Skin epidermis (tissue), 12 donors: Measurements from ENCODE around the gene SLC46A3.
A peak's percentile ranks its signal among the peaks of the same experiment; 100 is the strongest.
"Not testable (repeated sequence)": the region's sequence is repeated elsewhere in the genome, so short reads cannot be mapped to it uniquely, and the experiment has no call there.

Source experiments
- H3K27ac ChIP-seq, 21 experiments: fragments of 200-600 bp; sonication (generic) in 11 of 21; one replicate each; pipeline ENCODE4 v1.5.0; 2020; ENCODE audit warnings: mild to moderate bottlenecking in 3 of 21, inconsistent platforms in 2 of 21, moderate library complexity in 2 of 21
- H3K4me3 ChIP-seq, 7 experiments: fragments of 200-600 bp; sonication (generic) in 2 of 7; one replicate each; pipeline ENCODE4 v1.5.0; 2020; ENCODE audit warnings: inconsistent platforms in 2 of 7, mild to moderate bottlenecking in 2 of 7, moderate library complexity in 1 of 7

SLC46A3 gene

GRCh38 chr13:28718543-28719226, at the start of gene SLC46A3:
TSS of gene SLC46A3 (minus strand) at chr13:28718970. CDS start at chr13:28717998, 972 bp downstream.
- Histone ChIP-seq H3K27ac (peak within 1 kb of the TSS; percentile 75 to 96 (median 89)), H3K4me3 (peak within 1 kb of the TSS; percentile 46 to 83 (median 64))

- H3K27ac ChIP-seq = no peak overlapping the region
- no peak overlapping the region for H3K4me3 ChIP-seq
Observed at GRCh38 chr13:28763887-28764286, 45.1 kb upstream of the SLC46A3 start.

- no peak overlapping the region for H3K4me3 ChIP-seq
Observed at GRCh38 chr13:28761586-28761985, 42.8 kb upstream of the SLC46A3 start.

GRCh38 chr13:28755546-28755870, 36.7 kb upstream of the SLC46A3 start:
- no peak overlapping the region for H3K4me3 ChIP-seq
- H3K27ac ChIP-seq = peak overlapping the region in 10 of 21 experiments; percentile 39 to 84 (median 74)

More at GRCh38 chr13:28761586-28761985, 42.8 kb upstream of the SLC46A3 start:
- no peak overlapping the region for H3K27ac ChIP-seq

- Histone ChIP-seq H3K27ac (peak overlapping the region in 18 of 21 experiments; percentile 9 to 84 (median 65)), H3K4me3 (peak overlapping the region in 2 of 7 experiments; percentile 10 to 12)
Observed at GRCh38 chr13:28754698-28755545, 36.2 kb upstream of the SLC46A3 start.

- Histone ChIP-seq H3K4me3 (no peak overlapping the region), H3K27ac (peak overlapping the region in 16 of 21 experiments; percentile 2 to 84 (median 68))
Observed at GRCh38 chr13:28753946-28754345, 35.2 kb upstream of the SLC46A3 start.

GRCh38 chr13:28753208-28753892, 34.6 kb upstream of the SLC46A3 start:
- Histone ChIP-seq H3K4me3 (no peak overlapping the region), H3K27ac (peak overlapping the region in 16 of 21 experiments; percentile 4 to 84 (median 68))

GRCh38 chr13:28751175-28751960, 32.6 kb upstream of the SLC46A3 start:
- peak overlapping the region in 1 of 21 experiments; percentile 27 for H3K27ac ChIP-seq
- H3K4me3 ChIP-seq = no peak overlapping the region

GRCh38 chr13:28750187-28751045, 31.6 kb upstream of the SLC46A3 start:
- peak overlapping the region in 5 of 21 experiments; percentile 12 to 59 (median 50) for H3K27ac ChIP-seq

GRCh38 chr13:28747851-28748250, 29.1 kb upstream of the SLC46A3 start:
- H3K27ac ChIP-seq = no peak overlapping the region
- H3K4me3 ChIP-seq = no peak overlapping the region

More at GRCh38 chr13:28750187-28751045, 31.6 kb upstream of the SLC46A3 start:
- H3K4me3 ChIP-seq = no peak overlapping the region

GRCh38 chr13:28746287-28746612, 27.5 kb upstream of the SLC46A3 start:
- H3K27ac ChIP-seq = no peak overlapping the region
- H3K4me3 ChIP-seq = no peak overlapping the region

GRCh38 chr13:28744656-28745055, 25.9 kb upstream of the SLC46A3 start:
- Histone ChIP-seq H3K27ac (peak overlapping the region in 12 of 21 experiments; percentile 30 to 82 (median 53)), H3K4me3 (no peak overlapping the region)

GRCh38 chr13:28744091-28744536, 25.3 kb upstream of the SLC46A3 start:
- Histone ChIP-seq H3K27ac (peak overlapping the region in 15 of 21 experiments; percentile 0 to 82 (median 53)), H3K4me3 (no peak overlapping the region)

GRCh38 chr13:28743499-28744083, 24.8 kb upstream of the SLC46A3 start:
- Histone ChIP-seq H3K27ac (peak overlapping the region in 15 of 21 experiments; percentile 0 to 72 (median 50)), H3K4me3 (no peak overlapping the region)

GRCh38 chr13:28743020-28743419, 24.2 kb upstream of the SLC46A3 start:
- no peak overlapping the region for H3K4me3 ChIP-seq
- H3K27ac ChIP-seq = peak overlapping the region in 9 of 21 experiments; percentile 0 to 72 (median 46)

GRCh38 chr13:28742445-28742844, 23.7 kb upstream of the SLC46A3 start:
- H3K27ac ChIP-seq = peak overlapping the region in 3 of 21 experiments; percentile 31 to 64 (median 46)
- H3K4me3 ChIP-seq = not testable (repeated sequence)

- peak overlapping the region in 1 of 21 experiments; percentile 34 for H3K27ac ChIP-seq
- no peak overlapping the region for H3K4me3 ChIP-seq
Observed at GRCh38 chr13:28741084-28741491, 22.3 kb upstream of the SLC46A3 start.

GRCh38 chr13:28739376-28739775, 20.6 kb upstream of the SLC46A3 start:
- Histone ChIP-seq H3K4me3 (no peak overlapping the region), H3K27ac (no peak overlapping the region)
